ENCODE results near the gene TEX51. TPM values are rescaled to one million over a fixed set of nuclear protein-coding genes. Genes with fewer than 3 reads are reported as not detected.

The TEX51 gene
- total RNA-seq, 1 experiment from 2014 or later: not detected

GRCh38 chr2:126887506-126887905 is 11.2 kb upstream of the TEX51 start:
- ChIA-PET RAD21 (ENCODE audit: low non-redundant PET in 1 of 2, low total read pairs in 2 of 2, uncharacterized antibody in 2 of 2, unreplicated experiment in 2 of 2) (no interaction called here), POLR2A (no interaction called here), CTCF (interaction anchor here (0.7 kb wide), 1 partner anchor 27 kb away, joined by 3 read pairs; no protein-coding TSS in a partner anchor)
- peaks cover 0 to 13% of the 10 kb centered on the region in 2 experiments; a peak in 3 of 4 replicates for H3K4me1 ChIP-seq (ENCODE audit: control insufficient read depth in 1 of 2, insufficient read depth in 2 of 2, low read length in 2 of 2)
- no TSS peak for BruUV-seq (replicated peaks)
- no peak overlapping the region for H3K27ac ChIP-seq (ENCODE audit: low read depth, low read length)
- no peaks in the 10 kb centered on the region for H3K79me2 ChIP-seq (ENCODE audit: insufficient read depth, low read length)
- ATAC-seq (no peak), DNase-seq (ENCODE audit: low read depth, low spot score) (no peak)
- no peak for TF ChIP-seq ZNF274 (IDR thresholded peaks at IDR 0.05; ENCODE audit: low read depth, low read length)
- TF ChIP-seq POLR2AphosphoS5 (IDR thresholded peaks at IDR 0.05; ENCODE audit: low read depth, low read length): no peak
- no peak for TF ChIP-seq CBX3 (IDR thresholded peaks at IDR 0.05; ENCODE audit: low read depth)
- no peak for TF ChIP-seq TCF7L2 (IDR thresholded peaks at IDR 0.05; ENCODE audit: borderline replicate concordance, extremely low read depth, insufficient read depth, insufficient read length)
- no peak for TF ChIP-seq JUND (IDR thresholded peaks at IDR 0.05)
- TF ChIP-seq ELF1 (IDR thresholded peaks at IDR 0.05; ENCODE audit: borderline replicate concordance, low read depth): no peak
- no peak for TF ChIP-seq RAD21 (IDR thresholded peaks at IDR 0.05; ENCODE audit: low read depth)
- TF ChIP-seq, protein P1, sequence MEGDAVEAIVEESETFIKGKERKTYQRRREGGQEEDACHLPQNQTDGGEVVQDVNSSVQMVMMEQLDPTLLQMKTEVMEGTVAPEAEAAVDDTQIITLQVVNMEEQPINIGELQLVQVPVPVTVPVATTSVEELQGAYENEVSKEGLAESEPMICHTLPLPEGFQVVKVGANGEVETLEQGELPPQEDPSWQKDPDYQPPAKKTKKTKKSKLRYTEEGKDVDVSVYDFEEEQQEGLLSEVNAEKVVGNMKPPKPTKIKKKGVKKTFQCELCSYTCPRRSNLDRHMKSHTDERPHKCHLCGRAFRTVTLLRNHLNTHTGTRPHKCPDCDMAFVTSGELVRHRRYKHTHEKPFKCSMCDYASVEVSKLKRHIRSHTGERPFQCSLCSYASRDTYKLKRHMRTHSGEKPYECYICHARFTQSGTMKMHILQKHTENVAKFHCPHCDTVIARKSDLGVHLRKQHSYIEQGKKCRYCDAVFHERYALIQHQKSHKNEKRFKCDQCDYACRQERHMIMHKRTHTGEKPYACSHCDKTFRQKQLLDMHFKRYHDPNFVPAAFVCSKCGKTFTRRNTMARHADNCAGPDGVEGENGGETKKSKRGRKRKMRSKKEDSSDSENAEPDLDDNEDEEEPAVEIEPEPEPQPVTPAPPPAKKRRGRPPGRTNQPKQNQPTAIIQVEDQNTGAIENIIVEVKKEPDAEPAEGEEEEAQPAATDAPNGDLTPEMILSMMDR (IDR thresholded peaks at IDR 0.05 in 2 of 3, conservative IDR thresholded peaks at IDR 0.05 in 1 of 3; ENCODE audit: borderline replicate concordance in 1 of 3, insufficient read depth in 1 of 3, low read depth in 2 of 3, low read length in 2 of 3): no peak
- no peaks in the 10 kb centered on the region for H3K9me2 ChIP-seq (ENCODE audit: insufficient read depth)
- no peaks in the 10 kb centered on the region for H3K9me3 ChIP-seq (ENCODE audit: control insufficient read depth in 1 of 2, insufficient read depth in 1 of 2, low read depth in 1 of 2, low read length in 2 of 2)
- H3K9ac ChIP-seq (ENCODE audit: low read length): no peak overlapping the region
- no peak overlapping the region for H3K4me3 ChIP-seq (replicated peaks in 1 of 2; ENCODE audit: low read depth in 1 of 2, low read length in 2 of 2)
- no peaks in the 10 kb centered on the region for H3K36me3 ChIP-seq (ENCODE audit: control insufficient read depth in 1 of 2, insufficient read depth in 2 of 2, low read length in 2 of 2)
- H2AFZ ChIP-seq (ENCODE audit: low read depth, low read length, poor library complexity, severe bottlenecking): no peak overlapping the region
- H3K27me3 ChIP-seq (ENCODE audit: insufficient read depth, low read length): no peaks in the 10 kb centered on the region
- H4K20me1 ChIP-seq (ENCODE audit: insufficient read depth): no peaks in the 10 kb centered on the region
- intact Hi-C loops (cut with micrococcal nuclease): no loop called here
- no peak overlapping the region for H3K4me2 ChIP-seq (ENCODE audit: low read length)

- Histone ChIP-seq H3K9me3 (ENCODE audit: control insufficient read depth in 1 of 2, insufficient read depth in 1 of 2, low read depth in 1 of 2, low read length in 2 of 2) (no peaks in the 10 kb centered on the region), H4K20me1 (ENCODE audit: insufficient read depth) (no peaks in the 10 kb centered on the region), H3K27ac (ENCODE audit: low read depth, low read length) (no peak overlapping the region), H3K27me3 (ENCODE audit: insufficient read depth, low read length) (no peaks in the 10 kb centered on the region), H3K9ac (ENCODE audit: low read length) (no peak overlapping the region), H3K4me3 (replicated peaks in 1 of 2; ENCODE audit: low read depth in 1 of 2, low read length in 2 of 2) (no peak overlapping the region), H3K4me1 (ENCODE audit: control insufficient read depth in 1 of 2, insufficient read depth in 2 of 2, low read length in 2 of 2) (peaks cover 0 to 13% of the 10 kb centered on the region in 2 experiments; a peak in 3 of 4 replicates), H3K79me2 (ENCODE audit: insufficient read depth, low read length) (no peaks in the 10 kb centered on the region), H2AFZ (ENCODE audit: low read depth, low read length, poor library complexity, severe bottlenecking) (no peak overlapping the region), H3K4me2 (ENCODE audit: low read length) (no peak overlapping the region), H3K36me3 (ENCODE audit: control insufficient read depth in 1 of 2, insufficient read depth in 2 of 2, low read length in 2 of 2) (no peaks in the 10 kb centered on the region), H3K9me2 (ENCODE audit: insufficient read depth) (no peaks in the 10 kb centered on the region)
- DNase-seq (ENCODE audit: low read depth, low spot score): no peak
- no TSS peak for BruUV-seq (replicated peaks)
- ChIA-PET CTCF (no interaction called here), POLR2A (no interaction called here), RAD21 (ENCODE audit: low non-redundant PET in 1 of 2, low total read pairs in 2 of 2, uncharacterized antibody in 2 of 2, unreplicated experiment in 2 of 2) (no interaction called here)
- ATAC-seq: no peak
- no peak for TF ChIP-seq CBX3 (IDR thresholded peaks at IDR 0.05; ENCODE audit: low read depth)
- no peak for TF ChIP-seq ELF1 (IDR thresholded peaks at IDR 0.05; ENCODE audit: borderline replicate concordance, low read depth)
- TF ChIP-seq POLR2AphosphoS5 (IDR thresholded peaks at IDR 0.05; ENCODE audit: low read depth, low read length): no peak
- TF ChIP-seq SRF (IDR thresholded peaks at IDR 0.05; ENCODE audit: low read depth): no peak
- TF ChIP-seq JUND (IDR thresholded peaks at IDR 0.05): no peak
- TF ChIP-seq POLR2A (IDR thresholded peaks at IDR 0.05; ENCODE audit: borderline replicate concordance, extremely low read depth, insufficient read depth, insufficient read length): no peak
- no peak for TF ChIP-seq ZNF274 (IDR thresholded peaks at IDR 0.05; ENCODE audit: low read depth, low read length)
- TF ChIP-seq, protein P1 (IDR thresholded peaks at IDR 0.05 in 2 of 3, conservative IDR thresholded peaks at IDR 0.05 in 1 of 3; ENCODE audit: borderline replicate concordance in 1 of 3, insufficient read depth in 1 of 3, low read depth in 2 of 3, low read length in 2 of 3): no peak
- no peak for TF ChIP-seq EGR1 (IDR thresholded peaks at IDR 0.05; ENCODE audit: low read depth)
- intact Hi-C loops (cut with micrococcal nuclease): no loop called here
These were observed 10.6 kb upstream of the TEX51 start for GRCh38 chr2:126888046-126888445.

All from HCT116 (cell line).